ENCODE measurements around the gene C1orf159.

C1orf159 gene

DNA sequence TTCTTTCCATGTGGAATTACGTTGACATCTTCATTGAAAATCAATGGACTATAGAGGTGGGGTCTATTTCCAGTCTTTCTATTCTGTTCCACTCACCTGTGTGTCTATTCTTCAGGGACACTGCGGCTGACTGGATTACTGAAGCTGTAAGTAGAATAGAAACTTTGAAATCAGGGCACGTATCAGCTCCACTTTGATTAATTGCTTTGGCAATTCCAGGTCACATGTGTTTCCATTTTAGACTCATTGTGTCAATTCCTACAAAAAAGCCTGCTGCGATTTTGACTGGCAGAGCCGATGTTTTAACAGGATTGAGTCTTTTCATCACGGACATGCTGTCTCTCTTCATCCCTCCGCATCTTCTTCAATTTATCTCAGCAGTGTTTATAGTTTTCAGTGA lies 20.9 kb downstream of the C1orf159 start:
- in situ Hi-C loops (cut with HindIII; ENCODE audit: low sequenced_read_pairs): no loop called here

GRCh38 chr1:1093610-1093943 lies 22.3 kb downstream of the C1orf159 start:
- in situ Hi-C loops (cut with HindIII; ENCODE audit: low sequenced_read_pairs): no loop called here

GRCh38 chr1:1092894-1093609 lies 22.8 kb downstream of the C1orf159 start:
- in situ Hi-C loops (cut with HindIII; ENCODE audit: low sequenced_read_pairs): no loop called here

DNA sequence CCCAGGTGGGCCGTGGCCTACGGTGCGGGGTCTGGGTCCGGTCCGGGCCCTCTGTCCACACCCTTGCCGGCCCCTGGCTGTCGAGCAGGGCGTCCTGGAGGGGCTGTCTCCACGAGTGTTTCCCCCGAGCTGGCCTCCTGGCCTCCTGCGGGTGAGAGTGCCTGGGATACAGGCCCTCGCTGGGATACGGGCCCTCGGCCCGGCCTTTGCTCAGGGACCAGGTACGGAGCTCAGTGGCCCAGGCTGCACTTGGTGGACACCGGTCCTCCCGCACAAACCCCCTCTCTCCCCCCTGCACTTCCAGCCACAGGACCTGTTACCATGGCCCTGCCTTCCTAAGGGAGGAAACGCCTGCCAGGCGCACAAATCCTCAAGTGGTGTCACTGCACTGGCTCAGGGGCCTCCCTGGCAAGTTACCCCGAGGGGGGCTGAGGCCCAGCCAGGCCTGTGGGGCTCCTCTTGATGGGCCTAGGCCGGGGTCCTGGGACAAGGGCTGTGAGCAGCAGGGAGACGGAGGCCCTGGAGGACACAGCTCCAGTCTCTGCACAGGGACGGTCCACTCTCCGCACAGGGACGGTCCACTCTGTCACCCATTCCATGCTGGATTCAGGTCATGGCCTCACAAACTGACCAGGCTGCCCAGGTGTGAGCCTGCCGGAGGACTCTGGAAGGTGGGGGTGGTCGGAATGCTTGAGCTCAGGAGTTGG lies 23.6 kb downstream of the C1orf159 start:
- in situ Hi-C loops (cut with HindIII; ENCODE audit: low sequenced_read_pairs): no loop called here

GRCh38 chr1:1091344-1092148 lies 24.3 kb downstream of the C1orf159 start:
- in situ Hi-C loops (cut with HindIII; ENCODE audit: low sequenced_read_pairs): no loop called here

- in situ Hi-C loops (cut with HindIII; ENCODE audit: low sequenced_read_pairs): no loop called here
These were observed 25.2 kb downstream of the C1orf159 start for GRCh38 chr1:1090424-1091343.

DNA sequence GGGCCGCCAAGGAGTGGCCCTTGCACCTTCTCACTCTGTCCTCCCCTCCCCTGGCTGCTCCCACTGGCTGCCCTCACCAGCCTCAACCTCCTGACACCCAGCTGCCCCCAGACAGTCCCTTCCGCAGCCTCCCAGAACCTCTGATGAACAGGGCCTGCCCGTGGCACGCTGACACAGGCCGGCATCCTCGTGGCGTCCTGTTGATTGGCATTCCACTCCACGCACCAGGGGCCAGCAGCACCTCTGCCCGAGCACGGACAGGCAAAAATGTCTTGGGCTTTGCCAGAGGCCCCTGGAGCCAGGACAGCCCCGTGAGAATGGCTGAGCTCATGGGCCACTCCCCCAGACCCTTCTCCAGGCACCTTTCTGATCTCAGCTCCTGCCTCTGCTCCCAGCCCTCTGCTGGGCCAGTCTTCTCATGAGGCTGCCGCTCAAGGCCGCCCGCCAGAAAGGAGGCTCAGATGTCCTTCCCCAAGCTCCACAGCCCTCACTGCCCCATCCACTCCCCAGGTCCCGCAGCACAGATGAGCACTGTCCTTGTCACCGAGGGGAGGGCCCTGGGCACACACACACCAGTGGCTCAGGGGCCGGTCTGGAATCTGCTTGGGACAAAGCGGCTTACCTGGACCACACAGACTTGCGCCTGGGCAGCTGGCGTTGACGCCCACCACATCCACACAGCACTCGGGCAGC lies 26.0 kb downstream of the C1orf159 start:
- in situ Hi-C loops (cut with HindIII; ENCODE audit: low sequenced_read_pairs): no loop called here

GRCh38 chr1:1088801-1089680 lies 26.8 kb downstream of the C1orf159 start:
- in situ Hi-C loops (cut with HindIII; ENCODE audit: low sequenced_read_pairs): no loop called here

- in situ Hi-C loops (cut with HindIII; ENCODE audit: low sequenced_read_pairs): no loop called here
These were observed 27.7 kb downstream of the C1orf159 start for GRCh38 chr1:1088029-1088800.

DNA sequence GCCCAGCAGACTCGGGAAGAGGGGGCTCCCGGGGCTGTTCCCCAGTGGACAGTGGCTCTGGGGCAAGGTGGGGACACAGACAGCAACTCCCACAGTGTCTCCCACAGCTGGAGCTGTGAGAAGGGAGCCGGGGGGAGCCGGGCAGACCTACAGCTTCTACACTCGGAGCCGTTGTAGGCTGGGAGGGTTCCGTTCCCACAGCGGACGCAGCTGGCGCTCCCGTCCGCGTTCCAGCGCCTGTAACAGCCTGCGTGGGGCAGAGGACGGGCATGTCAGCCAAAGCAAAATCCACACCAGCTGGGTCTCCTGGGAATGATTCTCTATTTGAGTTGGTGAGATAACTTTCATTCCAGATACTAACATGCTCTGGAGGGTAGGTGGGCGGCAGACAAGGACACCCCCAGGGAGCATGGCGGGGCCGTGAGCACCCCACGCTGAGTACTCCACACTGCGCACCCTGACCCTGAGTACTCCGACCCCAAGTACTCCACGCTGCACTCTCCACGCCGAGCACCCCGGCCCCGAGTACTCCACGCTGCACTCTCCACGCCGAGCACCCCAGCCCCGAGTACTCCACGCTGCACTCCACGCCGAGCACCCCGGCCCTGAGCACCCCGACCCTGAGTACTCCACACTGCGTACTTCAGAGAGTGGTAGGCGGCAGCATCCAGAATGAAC lies 28.4 kb downstream of the C1orf159 start:
- in situ Hi-C loops (cut with HindIII; ENCODE audit: low sequenced_read_pairs): no loop called here

DNA sequence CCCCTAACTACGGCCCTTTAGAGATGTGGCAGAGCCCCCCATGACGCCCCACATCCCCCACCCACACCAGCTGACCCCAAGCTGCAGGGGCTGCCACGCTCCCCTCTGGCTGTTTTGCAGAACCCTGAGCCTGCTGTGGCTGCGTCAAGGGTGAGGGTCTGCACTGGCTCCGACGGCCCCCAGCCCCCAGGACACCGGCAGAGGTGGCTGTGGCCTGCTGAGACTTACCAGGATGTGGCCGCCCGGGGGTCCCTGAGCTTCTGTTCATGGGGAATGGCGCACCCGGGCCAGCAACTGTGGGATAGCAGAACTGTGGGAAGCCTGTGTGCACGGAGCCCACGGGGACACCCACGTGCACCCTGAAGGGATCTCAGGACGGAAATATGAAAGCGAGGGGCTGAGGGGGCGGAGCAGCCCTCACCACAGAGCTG lies 29.0 kb downstream of the C1orf159 start:
- in situ Hi-C loops (cut with HindIII; ENCODE audit: low sequenced_read_pairs): no loop called here

DNA sequence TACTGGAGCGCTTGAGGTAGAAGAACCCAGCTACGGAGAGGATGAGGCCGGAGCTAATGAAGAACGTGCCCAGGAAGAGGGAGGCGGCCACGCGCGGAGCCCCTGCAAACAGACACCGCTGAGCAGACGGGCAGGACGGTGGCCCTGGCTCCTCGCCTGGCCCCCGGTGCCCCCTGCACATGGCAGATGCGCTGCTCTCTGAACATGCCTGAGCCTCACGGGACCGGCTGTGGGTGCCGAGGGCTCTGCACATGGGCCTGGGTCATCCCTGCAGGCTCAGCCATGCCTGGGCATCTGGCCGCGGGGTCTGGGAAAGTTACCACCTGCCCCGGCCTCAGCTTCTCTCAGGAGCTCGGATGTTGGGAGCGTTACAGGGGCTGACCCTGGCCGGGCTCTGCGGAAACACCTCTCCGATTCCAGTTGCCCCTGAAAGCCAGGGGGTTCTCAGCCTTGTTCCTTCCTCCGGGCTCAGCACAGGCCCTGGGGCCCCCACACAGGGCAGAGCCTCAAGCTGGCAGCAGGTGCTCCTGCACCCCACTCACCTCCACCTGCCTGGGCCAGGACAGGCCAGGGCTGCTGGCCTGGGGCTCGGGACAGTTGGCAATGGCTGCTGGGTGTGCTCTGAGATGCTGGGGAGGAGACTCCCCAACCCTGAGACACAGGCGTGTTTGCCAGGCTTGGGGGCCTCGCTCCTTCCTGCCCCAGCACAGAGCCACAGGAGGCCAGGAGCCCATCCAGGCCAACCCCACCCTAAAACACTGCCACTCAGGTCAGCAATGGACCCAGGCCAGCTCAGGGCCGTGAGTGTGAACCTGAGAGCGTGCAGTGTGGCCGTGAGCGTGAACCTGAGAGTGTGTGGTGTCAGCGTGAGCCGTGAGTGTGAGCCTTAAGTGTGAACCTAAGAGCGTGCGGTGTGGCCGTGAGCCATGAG lies 29.7 kb downstream of the C1orf159 start:
- in situ Hi-C loops (cut with HindIII; ENCODE audit: low sequenced_read_pairs): no loop called here

- in situ Hi-C loops (cut with HindIII; ENCODE audit: low sequenced_read_pairs): no loop called here
These were observed 30.6 kb downstream of the C1orf159 start for GRCh38 chr1:1085171-1085841.

DNA sequence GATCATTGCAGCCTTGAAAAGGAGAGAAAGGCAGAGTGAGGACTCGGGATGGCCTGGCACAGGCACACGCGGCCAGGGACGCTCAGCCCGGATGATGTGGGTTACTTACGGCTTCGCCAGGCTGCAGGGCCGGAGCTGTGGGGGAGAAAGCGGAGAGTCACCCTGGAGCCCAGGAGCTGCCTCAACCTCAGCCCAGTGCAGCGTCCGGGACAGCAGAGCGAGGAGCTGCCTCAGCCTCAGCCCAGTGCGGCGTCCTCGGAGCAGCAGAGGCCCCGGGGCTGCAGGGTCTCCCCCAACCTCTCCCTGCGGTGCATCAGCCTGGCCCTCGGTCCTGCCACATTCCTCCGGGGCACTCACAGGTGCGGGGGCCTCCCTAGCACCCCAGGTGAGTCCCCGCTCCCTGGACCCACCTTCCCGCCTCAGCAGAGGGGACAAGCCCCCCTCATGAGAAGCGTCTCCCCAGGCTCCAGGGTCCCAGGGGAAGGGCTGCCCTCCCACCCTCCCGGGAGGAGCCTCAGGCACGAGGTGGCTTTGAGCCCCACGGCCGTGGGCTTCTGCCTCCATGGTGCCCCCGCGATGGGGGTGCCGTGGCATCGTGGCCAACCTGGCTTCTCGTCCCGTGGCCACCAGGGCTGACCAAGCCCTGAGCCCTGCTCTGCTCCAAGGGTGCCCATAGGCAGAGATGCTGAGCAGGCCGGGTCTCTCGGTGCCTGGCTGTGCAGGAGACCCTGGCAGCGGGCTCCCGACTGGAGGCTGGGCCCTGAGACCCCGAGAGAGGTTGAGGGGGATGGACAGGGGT lies 31.3 kb downstream of the C1orf159 start:
- in situ Hi-C loops (cut with HindIII; ENCODE audit: low sequenced_read_pairs): no loop called here
